Measurements from ENCODE around the gene NCOR2. TPM values are rescaled to one million over a fixed set of nuclear protein-coding genes. Genes with fewer than 3 reads are reported as not detected.
A peak's percentile ranks its signal among the peaks of the same experiment; 100 is the strongest.

Gene NCOR2
- polyA plus RNA-seq, 1 donor from 2014 or later, result 4.8 TPM

DNA sequence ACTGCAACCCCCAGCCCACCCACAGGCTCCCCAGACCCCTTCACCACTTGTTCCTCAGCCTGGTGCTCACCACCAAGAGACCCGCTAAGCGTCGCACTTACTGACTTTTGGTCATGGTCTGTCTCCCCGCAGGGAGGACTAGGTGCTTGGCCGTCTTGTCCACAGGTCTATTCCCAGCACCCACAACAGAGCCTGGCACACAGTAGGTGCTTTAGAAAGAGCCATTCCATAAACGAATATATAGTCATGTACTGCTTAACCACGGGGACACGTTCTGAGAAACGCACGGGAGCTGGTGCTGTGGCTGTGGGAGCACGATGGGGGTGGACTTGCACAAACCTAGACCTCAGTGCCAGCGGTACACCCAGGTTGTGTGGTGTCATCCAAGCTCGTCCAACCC, 34.0 kb downstream of the NCOR2 start:
- Histone ChIP-seq H3K4me2 (ENCODE audit: low read length) (no peak overlapping the region), H3K27ac (ENCODE audit: low read length) (no peak overlapping the region), H3K27me3 (ENCODE audit: insufficient read depth, low read depth, low read length) (no peaks in the 10 kb centered on the region), H3K9me3 (ENCODE audit: low read length) (no peaks in the 10 kb centered on the region), H3K9me2 (ENCODE audit: insufficient read depth, low read length) (no peaks in the 10 kb centered on the region), H3K9ac (ENCODE audit: low read length) (no peak overlapping the region), H3K79me2 (replicated peaks; ENCODE audit: insufficient read depth, low read length) (peaks cover 15% of the 10 kb centered on the region), H3F3A (ENCODE audit: insufficient read depth, low read length, poor library complexity, severe bottlenecking) (peaks cover 9% of the 10 kb centered on the region), H4K20me1 (ENCODE audit: insufficient read depth) (no peaks in the 10 kb centered on the region), H3K36me3 (ENCODE audit: insufficient read depth, low read length) (no peaks in the 10 kb centered on the region), H3K4me3 (ENCODE audit: low read length) (no peak overlapping the region), H2AFZ (ENCODE audit: low read depth, low read length) (no peak overlapping the region)
- TF ChIP-seq RAD21 (conservative IDR thresholded peaks at IDR 0.05), result no peak
- no peak for TF ChIP-seq SMC3 (conservative IDR thresholded peaks at IDR 0.05; ENCODE audit: poor library complexity)
- TF ChIP-seq EP300 (conservative IDR thresholded peaks at IDR 0.05; ENCODE audit: poor library complexity, severe bottlenecking), result no peak
- TF ChIP-seq TAF1 (IDR thresholded peaks at IDR 0.05; ENCODE audit: low read depth), result no peak
- TF ChIP-seq REST (IDR thresholded peaks at IDR 0.05; ENCODE audit: borderline replicate concordance), result no peak
- no peak for TF ChIP-seq CTCF (IDR thresholded peaks at IDR 0.05; ENCODE audit: poor library complexity, severe bottlenecking)
- TF ChIP-seq MXI1 (conservative IDR thresholded peaks at IDR 0.05; ENCODE audit: poor library complexity, severe bottlenecking), result no peak
- no peak for TF ChIP-seq POLR2AphosphoS5 (IDR thresholded peaks at IDR 0.05)
- no peak for TF ChIP-seq EZH2 (IDR thresholded peaks at IDR 0.05; ENCODE audit: borderline replicate concordance, insufficient read depth, low read length, poor library complexity, severe bottlenecking)

DNA sequence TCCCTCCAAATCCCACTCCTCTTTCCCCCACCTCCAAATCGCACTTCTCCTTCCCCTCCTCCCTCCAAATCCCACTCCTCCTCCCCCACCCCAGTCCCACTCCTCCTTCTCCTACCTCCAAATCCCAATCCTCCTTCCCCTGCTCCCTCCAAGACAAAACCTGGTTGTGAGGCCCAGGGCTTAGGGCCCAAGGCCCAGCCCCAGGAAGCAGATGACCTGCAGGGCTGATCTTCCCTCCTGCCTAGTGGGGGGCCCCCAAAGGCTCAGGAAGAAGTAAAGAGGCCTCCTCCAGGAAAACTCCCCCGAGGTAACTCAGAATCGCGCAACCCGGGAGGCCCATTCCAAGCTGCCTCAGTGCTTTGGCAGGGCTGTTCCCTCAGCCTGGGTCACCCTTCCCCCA, 34.4 kb downstream of the NCOR2 start:
- peak overlapping the region; percentile 82 for H3K27ac ChIP-seq (ENCODE audit: low read length)
- TF ChIP-seq REST (IDR thresholded peaks at IDR 0.05; ENCODE audit: borderline replicate concordance), result no peak
- TF ChIP-seq POLR2AphosphoS5 (IDR thresholded peaks at IDR 0.05), result no peak
- no peak for TF ChIP-seq SMC3 (conservative IDR thresholded peaks at IDR 0.05; ENCODE audit: poor library complexity)
- TF ChIP-seq EZH2 (IDR thresholded peaks at IDR 0.05; ENCODE audit: borderline replicate concordance, insufficient read depth, low read length, poor library complexity, severe bottlenecking), result no peak
- TF ChIP-seq EP300 (conservative IDR thresholded peaks at IDR 0.05; ENCODE audit: poor library complexity, severe bottlenecking), result no peak
- no peak for TF ChIP-seq CTCF (IDR thresholded peaks at IDR 0.05; ENCODE audit: poor library complexity, severe bottlenecking)
- no peak for TF ChIP-seq RAD21 (conservative IDR thresholded peaks at IDR 0.05)
- TF ChIP-seq MXI1 (conservative IDR thresholded peaks at IDR 0.05; ENCODE audit: poor library complexity, severe bottlenecking), result no peak
- no peak for TF ChIP-seq TAF1 (IDR thresholded peaks at IDR 0.05; ENCODE audit: low read depth)
- H3K27me3 ChIP-seq (ENCODE audit: insufficient read depth, low read depth, low read length), result no peaks in the 10 kb centered on the region
- H2AFZ ChIP-seq (ENCODE audit: low read depth, low read length), result no peak overlapping the region
- H3K79me2 ChIP-seq (replicated peaks; ENCODE audit: insufficient read depth, low read length), result peaks cover 13% of the 10 kb centered on the region
- H3K4me2 ChIP-seq (ENCODE audit: low read length), result no peak overlapping the region
- no peaks in the 10 kb centered on the region for H3K9me2 ChIP-seq (ENCODE audit: insufficient read depth, low read length)
- peak overlapping the region; percentile 55 for H3K9ac ChIP-seq (ENCODE audit: low read length)
- no peaks in the 10 kb centered on the region for H4K20me1 ChIP-seq (ENCODE audit: insufficient read depth)
- no peaks in the 10 kb centered on the region for H3K36me3 ChIP-seq (ENCODE audit: insufficient read depth, low read length)
- no peaks in the 10 kb centered on the region for H3K9me3 ChIP-seq (ENCODE audit: low read length)
- H3K4me3 ChIP-seq (ENCODE audit: low read length), result no peak overlapping the region
- H3F3A ChIP-seq (ENCODE audit: insufficient read depth, low read length, poor library complexity, severe bottlenecking), result peaks cover 9% of the 10 kb centered on the region

All from neural cell (in vitro differentiated cells).